ENCODE data around the gene SECTM1.

GRCh38 chr17:82348866-82349265 lies 15.3 kb upstream of the SECTM1 start:
- TF ChIP-seq, protein P1, sequence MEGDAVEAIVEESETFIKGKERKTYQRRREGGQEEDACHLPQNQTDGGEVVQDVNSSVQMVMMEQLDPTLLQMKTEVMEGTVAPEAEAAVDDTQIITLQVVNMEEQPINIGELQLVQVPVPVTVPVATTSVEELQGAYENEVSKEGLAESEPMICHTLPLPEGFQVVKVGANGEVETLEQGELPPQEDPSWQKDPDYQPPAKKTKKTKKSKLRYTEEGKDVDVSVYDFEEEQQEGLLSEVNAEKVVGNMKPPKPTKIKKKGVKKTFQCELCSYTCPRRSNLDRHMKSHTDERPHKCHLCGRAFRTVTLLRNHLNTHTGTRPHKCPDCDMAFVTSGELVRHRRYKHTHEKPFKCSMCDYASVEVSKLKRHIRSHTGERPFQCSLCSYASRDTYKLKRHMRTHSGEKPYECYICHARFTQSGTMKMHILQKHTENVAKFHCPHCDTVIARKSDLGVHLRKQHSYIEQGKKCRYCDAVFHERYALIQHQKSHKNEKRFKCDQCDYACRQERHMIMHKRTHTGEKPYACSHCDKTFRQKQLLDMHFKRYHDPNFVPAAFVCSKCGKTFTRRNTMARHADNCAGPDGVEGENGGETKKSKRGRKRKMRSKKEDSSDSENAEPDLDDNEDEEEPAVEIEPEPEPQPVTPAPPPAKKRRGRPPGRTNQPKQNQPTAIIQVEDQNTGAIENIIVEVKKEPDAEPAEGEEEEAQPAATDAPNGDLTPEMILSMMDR (IDR thresholded peaks at IDR 0.05) = no peak
- TF ChIP-seq BHLHE40 (IDR thresholded peaks at IDR 0.05; ENCODE audit: low read depth, low read length) = no peak
